Trophoblast cell (in vitro differentiated cells and primary cell): ENCODE results near the gene ANXA11.
A peak's percentile ranks its signal among the peaks of the same experiment; 100 is the strongest.

Experiments used
- DNase-seq, 2 donors: peaks; one replicate each; pipeline ENCODE4 v3.0.0-alpha.2; 2016
- H2AFZ ChIP-seq: 2 replicates; pipeline ENCODE4 v1.6.1; 2013; ENCODE audit warnings: low read length, moderate library complexity, mild to moderate bottlenecking; ENCODE audit not compliant: insufficient read depth, poor library complexity
- H2AK5ac ChIP-seq: 2 replicates; pipeline ENCODE4 v1.6.1; 2013; ENCODE audit warnings: mild to moderate bottlenecking, low read length
- H2BK120ac ChIP-seq: 2 replicates; pipeline ENCODE4 v1.6.1; 2013; ENCODE audit warnings: low read length, mild to moderate bottlenecking, moderate library complexity; ENCODE audit not compliant: insufficient read depth, poor library complexity
- H2BK12ac ChIP-seq: 2 replicates; pipeline ENCODE4 v1.6.1; 2013; ENCODE audit warnings: mild to moderate bottlenecking, low read length, moderate library complexity
- H2BK5ac ChIP-seq: 2 replicates; pipeline ENCODE4 v1.6.1; 2013; ENCODE audit warnings: low read length, low read depth, moderate library complexity, mild to moderate bottlenecking; ENCODE audit not compliant: poor library complexity
- H3K14ac ChIP-seq: 2 replicates; pipeline ENCODE4 v1.6.1; 2013; ENCODE audit warnings: mild to moderate bottlenecking, low read length
- H3K18ac ChIP-seq: 2 replicates; pipeline ENCODE4 v1.6.1; 2013; ENCODE audit warnings: mild to moderate bottlenecking, low read length
- H3K23ac ChIP-seq: 2 replicates; pipeline ENCODE4 v1.6.1; 2013; ENCODE audit warnings: low read length
- H3K27ac ChIP-seq: 2 replicates; pipeline ENCODE4 v1.5.1; 2013; ENCODE audit warnings: low read depth, mild to moderate bottlenecking, inconsistent platforms, low read length, moderate library complexity
- H3K27me3 ChIP-seq: 2 replicates; pipeline ENCODE4 v1.6.1; 2013; ENCODE audit warnings: inconsistent platforms, mild to moderate bottlenecking, low read length, moderate library complexity; ENCODE audit not compliant: insufficient read depth
- H3K36me3 ChIP-seq, 2 experiments: 1 replicate in 1 of 2; 2 replicates in 1 of 2; pipeline ENCODE4 v1.6.1; 2013; ENCODE audit warnings: low read length in 2 of 2, mild to moderate bottlenecking in 2 of 2, moderate library complexity in 1 of 2; ENCODE audit not compliant: insufficient read depth in 2 of 2, control insufficient read depth in 1 of 2
- H3K4ac ChIP-seq: 2 replicates; pipeline ENCODE4 v1.6.1; 2013; ENCODE audit warnings: low read depth, mild to moderate bottlenecking, low read length, moderate library complexity
- H3K4me1 ChIP-seq, 2 experiments: 1 replicate in 1 of 2; 2 replicates in 1 of 2; pipeline ENCODE4 v1.6.1; 2013; ENCODE audit warnings: low read length in 2 of 2, mild to moderate bottlenecking in 2 of 2, moderate library complexity in 1 of 2; ENCODE audit not compliant: insufficient read depth in 2 of 2, control insufficient read depth in 1 of 2
- H3K4me2 ChIP-seq: 2 replicates; pipeline ENCODE4 v1.6.1; 2013; ENCODE audit warnings: inconsistent platforms, mild to moderate bottlenecking, low read length, moderate library complexity
- H3K4me3 ChIP-seq: 2 replicates; pipeline ENCODE4 v1.5.1; 2013; ENCODE audit warnings: mild to moderate bottlenecking, low read depth, low read length, inconsistent platforms
- H3K79me1 ChIP-seq: one replicate; pipeline ENCODE4 v1.6.1; 2013; ENCODE audit warnings: low read length
- H3K79me2 ChIP-seq: 2 replicates; pipeline ENCODE4 v1.6.1; 2013; ENCODE audit warnings: low read length, mild to moderate bottlenecking; ENCODE audit not compliant: control insufficient read depth, insufficient read depth, poor library complexity
- H3K9ac ChIP-seq: 2 replicates; pipeline ENCODE4 v1.6.1; 2013; ENCODE audit warnings: mild to moderate bottlenecking, low read length
- H3K9me3 ChIP-seq: 2 replicates; pipeline ENCODE4 v1.6.1; 2013; ENCODE audit warnings: low read depth, mild to moderate bottlenecking, control low read depth, inconsistent platforms, low read length; ENCODE audit not compliant: insufficient read depth
- H4K12ac ChIP-seq: 2 replicates; pipeline ENCODE4 v1.6.1; 2013; ENCODE audit warnings: low read depth, mild to moderate bottlenecking, low read length, moderate library complexity
- H4K8ac ChIP-seq: 2 replicates; pipeline ENCODE4 v1.6.1; 2013; ENCODE audit warnings: low read depth, mild to moderate bottlenecking, low read length, moderate library complexity
- H4K91ac ChIP-seq: one replicate; pipeline ENCODE4 v1.6.1; 2013; ENCODE audit warnings: low read depth, mild to moderate bottlenecking, low read length, moderate library complexity
- WGBS: extraction: QIAGEN DNeasy Blood & Tissue Kit; methylation state at CpG from one replicate; pipeline ENCODE4 v1.1.7; 2013; ENCODE audit warnings: missing lambda C conversion rate; ENCODE audit not compliant: insufficient read length, insufficient coverage; ENCODE audit errors: extremely low coverage; 5-methylcytosine and 5-hydroxymethylcytosine counted together

ANXA11 gene

DNA sequence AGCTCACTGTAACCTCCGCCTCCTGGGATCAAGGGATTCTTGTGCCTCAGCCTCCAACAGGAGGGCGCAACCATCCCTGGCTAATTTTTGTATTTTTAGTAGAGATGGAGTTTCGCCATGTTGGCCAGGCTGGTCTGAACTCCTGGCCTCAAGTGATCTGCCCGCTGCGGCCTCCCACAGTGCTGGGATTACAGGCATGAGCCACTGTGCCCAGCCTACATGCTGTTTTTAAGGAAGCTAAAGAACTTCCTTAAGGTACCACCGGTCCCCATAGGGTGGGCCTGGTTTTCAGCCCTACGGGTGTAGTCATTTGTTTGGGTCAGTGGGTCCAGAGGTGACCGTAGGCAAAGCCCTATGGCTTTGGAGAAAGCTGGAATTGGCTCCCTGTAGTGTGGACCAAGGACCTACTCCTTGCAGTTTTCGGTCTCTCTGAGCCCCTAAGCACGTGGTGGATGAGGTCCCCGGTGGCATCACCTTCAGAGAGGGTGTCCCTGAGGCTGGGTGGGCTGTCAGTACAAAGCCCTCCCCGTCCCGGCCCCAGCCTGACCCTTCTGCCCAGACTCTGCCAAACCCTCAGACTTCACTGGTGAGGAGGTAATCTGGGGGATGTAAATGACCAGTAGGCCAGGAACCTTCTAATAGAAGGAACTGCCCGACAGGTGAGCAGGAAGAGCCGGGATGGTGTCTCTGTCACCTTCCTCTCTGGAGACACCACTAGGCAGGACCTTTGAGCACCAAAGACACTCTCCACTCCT is 30.5 kb downstream of the ANXA11 start:
- H4K12ac ChIP-seq: no peak overlapping the region
- no peak overlapping the region for H2AK5ac ChIP-seq
- no peak overlapping the region for H4K91ac ChIP-seq
- DNase-seq: no peak
- no peaks in the 10 kb centered on the region for H3K9me3 ChIP-seq
- H3K4ac ChIP-seq: peak overlapping the region; percentile 4
- H3K4me3 ChIP-seq: no peak overlapping the region
- no peak overlapping the region for H2AFZ ChIP-seq
- H2BK12ac ChIP-seq: no peak overlapping the region
- H3K79me2 ChIP-seq: peaks cover 4% of the 10 kb centered on the region
- no peak overlapping the region for H3K27ac ChIP-seq
- H3K18ac ChIP-seq: no peak overlapping the region
- no peak overlapping the region for H4K8ac ChIP-seq
- no peak overlapping the region for H3K23ac ChIP-seq
- no peak overlapping the region for H2BK120ac ChIP-seq
- no peaks in the 10 kb centered on the region for H3K27me3 ChIP-seq
- no CpG with 5 or more reads among the region's 15 CpGs for WGBS
- no peak overlapping the region for H3K4me2 ChIP-seq
- peaks cover 32 to 41% of the 10 kb centered on the region in 2 experiments for H3K4me1 ChIP-seq
- no peak overlapping the region for H3K14ac ChIP-seq
- H2BK5ac ChIP-seq: no peak overlapping the region
- H3K36me3 ChIP-seq: peaks cover 4 to 14% of the 10 kb centered on the region in 2 experiments
- peaks cover 7% of the 10 kb centered on the region for H3K79me1 ChIP-seq
- H3K9ac ChIP-seq: no peak overlapping the region

DNA sequence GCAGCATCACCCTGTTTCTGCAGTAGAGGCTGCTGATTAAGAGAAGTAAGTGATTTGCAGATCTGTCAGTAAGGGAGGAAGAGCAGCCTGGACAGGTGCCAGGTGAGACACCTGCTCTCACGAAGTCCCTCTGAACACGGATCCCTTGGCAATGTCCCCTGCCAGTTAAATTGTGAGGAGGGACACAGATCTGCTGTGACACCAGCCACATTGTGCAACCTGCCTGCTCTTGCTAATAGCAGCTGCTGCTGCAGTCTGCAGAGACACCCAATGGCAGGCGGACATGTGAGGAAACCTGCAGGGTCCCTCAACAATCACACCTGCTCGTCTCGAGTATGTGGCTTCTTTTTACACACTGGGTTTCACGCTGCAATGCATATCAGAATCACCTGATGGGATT is 31.9 kb downstream of the ANXA11 start:
- peaks cover 10 to 21% of the 10 kb centered on the region in 2 experiments for H3K36me3 ChIP-seq
- H3K79me1 ChIP-seq: peaks cover 7% of the 10 kb centered on the region
- no peak overlapping the region for H3K23ac ChIP-seq
- H3K79me2 ChIP-seq: peaks cover 4% of the 10 kb centered on the region
- no peaks in the 10 kb centered on the region for H3K27me3 ChIP-seq
- H2AK5ac ChIP-seq: no peak overlapping the region
- no peak overlapping the region for H2BK12ac ChIP-seq
- H3K18ac ChIP-seq: no peak overlapping the region
- WGBS: no CpG with 5 or more reads among the region's 6 CpGs
- no peak overlapping the region for H3K14ac ChIP-seq
- no peak overlapping the region for H3K9ac ChIP-seq
- H4K8ac ChIP-seq: no peak overlapping the region
- H3K27ac ChIP-seq: no peak overlapping the region
- no peak overlapping the region for H3K4me2 ChIP-seq
- peaks cover 29 to 38% of the 10 kb centered on the region in 2 experiments for H3K4me1 ChIP-seq
- no peak overlapping the region for H3K4me3 ChIP-seq
- H2AFZ ChIP-seq: no peak overlapping the region
- H4K91ac ChIP-seq: no peak overlapping the region
- H3K4ac ChIP-seq: no peak overlapping the region
- no peaks in the 10 kb centered on the region for H3K9me3 ChIP-seq
- H2BK120ac ChIP-seq: no peak overlapping the region
- DNase-seq: peak in 1 of 2 donors; percentile 6
- H4K12ac ChIP-seq: no peak overlapping the region
- no peak overlapping the region for H2BK5ac ChIP-seq

DNA sequence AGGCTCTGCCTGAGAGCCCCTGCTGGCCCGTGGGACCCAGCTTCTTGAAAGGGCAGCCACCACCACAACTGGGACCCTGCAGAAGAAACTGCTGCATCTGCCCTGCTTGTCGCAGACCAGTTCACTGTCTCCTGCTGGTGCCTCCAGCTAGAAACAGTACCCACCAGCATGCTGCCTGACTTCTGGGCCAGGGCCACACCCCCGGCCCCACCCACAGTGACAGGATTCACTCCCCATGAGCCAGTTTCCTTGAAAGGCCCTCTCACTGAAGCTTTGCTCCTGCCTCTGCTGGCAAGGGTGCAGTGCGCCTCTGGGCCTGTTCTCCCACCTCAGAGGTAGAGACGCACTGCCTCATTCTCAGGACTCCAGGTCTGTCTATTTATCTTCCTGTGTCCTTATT is 32.4 kb downstream of the ANXA11 start:
- Histone ChIP-seq H4K91ac (no peak overlapping the region), H3K4ac (no peak overlapping the region), H3K9me3 (no peaks in the 10 kb centered on the region), H3K9ac (no peak overlapping the region), H4K12ac (no peak overlapping the region), H4K8ac (no peak overlapping the region), H2BK5ac (no peak overlapping the region), H2BK12ac (no peak overlapping the region), H3K4me1 (peaks cover 23 to 32% of the 10 kb centered on the region in 2 experiments), H2BK120ac (no peak overlapping the region), H3K79me1 (peaks cover 7% of the 10 kb centered on the region), H2AFZ (no peak overlapping the region), H2AK5ac (no peak overlapping the region), H3K14ac (no peak overlapping the region), H3K27ac (no peak overlapping the region), H3K4me3 (no peak overlapping the region), H3K23ac (no peak overlapping the region), H3K36me3 (peaks cover 10 to 21% of the 10 kb centered on the region in 2 experiments), H3K27me3 (no peaks in the 10 kb centered on the region), H3K79me2 (peaks cover 4% of the 10 kb centered on the region), H3K4me2 (no peak overlapping the region), H3K18ac (no peak overlapping the region)
- no CpG with 5 or more reads among the region's 5 CpGs for WGBS
- DNase-seq: peak; percentile 90 to 95

DNA sequence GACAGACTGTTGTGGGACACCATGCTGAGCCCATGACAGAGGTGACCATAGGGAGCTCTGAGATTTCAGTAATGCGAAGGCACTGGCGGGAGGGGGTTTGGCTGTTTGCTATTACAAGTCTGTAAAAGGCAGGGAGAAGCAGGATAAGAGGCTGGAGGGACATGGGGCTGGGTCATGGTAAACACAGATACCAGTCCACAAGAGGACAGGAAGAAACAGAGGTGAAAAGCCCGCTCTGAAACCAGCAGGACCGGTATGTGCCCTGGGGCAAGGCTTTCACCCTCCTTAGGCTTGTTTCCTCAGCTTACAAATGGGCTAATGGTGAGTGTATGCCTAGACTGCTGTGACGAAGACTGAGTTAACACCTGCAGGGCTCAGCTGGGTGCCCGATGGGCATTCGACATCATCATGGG is 34.1 kb downstream of the ANXA11 start:
- H2BK120ac ChIP-seq: peak overlapping the region; percentile 37
- H4K91ac ChIP-seq: peak overlapping the region; percentile 65
- H3K9ac ChIP-seq: peak overlapping the region; percentile 33
- H3K4ac ChIP-seq: peak overlapping the region; percentile 31
- no CpG with 5 or more reads among the region's 7 CpGs for WGBS
- no peak overlapping the region for H2AFZ ChIP-seq
- H2AK5ac ChIP-seq: no peak overlapping the region
- no peaks in the 10 kb centered on the region for H3K9me3 ChIP-seq
- H2BK12ac ChIP-seq: peak overlapping the region; percentile 38
- H4K12ac ChIP-seq: no peak overlapping the region
- no peaks in the 10 kb centered on the region for H3K27me3 ChIP-seq
- H3K79me2 ChIP-seq: peaks cover 2% of the 10 kb centered on the region
- H3K27ac ChIP-seq: peak overlapping the region; percentile 67
- H3K36me3 ChIP-seq: peaks cover 23 to 34% of the 10 kb centered on the region in 2 experiments
- H3K18ac ChIP-seq: peak overlapping the region; percentile 62
- H3K23ac ChIP-seq: no peak overlapping the region
- H3K79me1 ChIP-seq: peaks cover 7% of the 10 kb centered on the region
- no peak overlapping the region for H3K4me3 ChIP-seq
- H2BK5ac ChIP-seq: peak overlapping the region; percentile 52
- no peak overlapping the region for H3K4me2 ChIP-seq
- H3K14ac ChIP-seq: no peak overlapping the region
- DNase-seq: peak; percentile 98 to 99
- no peak overlapping the region for H4K8ac ChIP-seq
- peaks cover 21 to 26% of the 10 kb centered on the region in 2 experiments for H3K4me1 ChIP-seq
